ENCODE data around the gene FAM111B.

The FAM111B gene

DNA sequence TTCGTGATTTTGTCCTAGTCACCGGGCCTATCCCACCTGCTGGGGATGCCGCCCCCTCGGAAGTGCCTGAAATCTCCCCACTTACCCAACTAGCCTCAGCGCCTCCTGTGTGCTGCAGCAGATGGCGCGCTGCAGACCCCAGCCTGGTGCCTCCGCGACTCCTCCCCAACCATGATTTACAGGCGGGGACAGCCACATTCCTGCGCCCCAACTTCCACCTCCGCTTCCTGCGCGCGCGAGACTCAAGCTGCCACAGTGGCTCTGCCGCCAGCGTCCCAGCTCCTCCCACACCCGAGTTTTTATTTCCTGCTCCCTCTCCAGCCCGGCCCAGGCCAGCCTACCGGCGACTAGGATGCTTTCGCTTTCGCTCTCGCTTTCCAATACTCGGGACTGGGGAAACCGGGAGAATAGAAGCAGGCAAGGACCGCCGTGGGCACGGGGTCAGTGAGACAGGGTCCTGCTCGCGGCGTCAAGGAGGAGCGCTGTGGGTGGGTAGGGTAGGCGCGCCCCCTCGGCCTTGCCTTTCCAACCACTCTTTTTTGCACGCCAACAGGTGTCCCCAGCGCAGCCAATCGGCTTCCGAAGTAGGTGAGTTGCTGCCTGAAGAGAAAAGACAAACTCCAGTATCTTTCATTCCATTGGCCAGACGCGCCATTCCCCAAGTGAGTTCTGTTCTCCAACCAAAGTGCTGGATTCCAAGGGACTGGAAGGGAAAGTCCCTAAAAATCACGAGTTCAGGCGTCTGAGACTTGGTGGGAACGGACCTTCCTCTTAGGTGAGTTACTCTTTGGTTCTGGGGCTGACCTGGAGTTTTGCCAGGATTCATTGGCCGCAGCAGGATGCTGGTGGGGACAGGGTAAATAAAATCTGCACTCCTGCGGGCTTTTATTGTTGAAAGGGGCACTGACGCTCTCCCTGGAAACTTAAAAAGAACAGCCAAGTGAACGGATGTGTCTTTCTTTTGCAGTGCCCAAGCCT lies 35.8 kb downstream of the FAM111B start, which contains the start of gene FAM111A:
Gene FAM111A, plus strand, starts transcription at position 327 of the 978 bp plus-strand sequence. CDS start 6,017 bp downstream, outside the sequence.
- no peaks in the 10 kb centered on the region for H3K9me3 ChIP-seq (ENCODE audit: insufficient read depth, low read length)
- H3K4me1 ChIP-seq (ENCODE audit: low read length), result peaks cover 23% of the 10 kb centered on the region
- no peaks in the 10 kb centered on the region for H3K27me3 ChIP-seq (ENCODE audit: low read depth, low read length)
- H3K36me3 ChIP-seq (replicated peaks; ENCODE audit: low read depth, low read length), result peaks cover 16% of the 10 kb centered on the region
- H3K4me3 ChIP-seq (ENCODE audit: low read length), result peak within 1 kb of the TSS; percentile 89
- peaks cover 24% of the 10 kb centered on the region for H3K79me2 ChIP-seq (ENCODE audit: low read length)
- H2AFZ ChIP-seq (ENCODE audit: low read depth, low read length), result peak within 1 kb of the TSS; percentile 95
- peak within 1 kb of the TSS; percentile 79 for H3K4me2 ChIP-seq (ENCODE audit: low read length)
- no peaks in the 10 kb centered on the region for H4K20me1 ChIP-seq (ENCODE audit: insufficient read depth, low read length)
- peak within 1 kb of the TSS; percentile 79 for H3K27ac ChIP-seq (ENCODE audit: low read length)
- TF ChIP-seq, protein P1, sequence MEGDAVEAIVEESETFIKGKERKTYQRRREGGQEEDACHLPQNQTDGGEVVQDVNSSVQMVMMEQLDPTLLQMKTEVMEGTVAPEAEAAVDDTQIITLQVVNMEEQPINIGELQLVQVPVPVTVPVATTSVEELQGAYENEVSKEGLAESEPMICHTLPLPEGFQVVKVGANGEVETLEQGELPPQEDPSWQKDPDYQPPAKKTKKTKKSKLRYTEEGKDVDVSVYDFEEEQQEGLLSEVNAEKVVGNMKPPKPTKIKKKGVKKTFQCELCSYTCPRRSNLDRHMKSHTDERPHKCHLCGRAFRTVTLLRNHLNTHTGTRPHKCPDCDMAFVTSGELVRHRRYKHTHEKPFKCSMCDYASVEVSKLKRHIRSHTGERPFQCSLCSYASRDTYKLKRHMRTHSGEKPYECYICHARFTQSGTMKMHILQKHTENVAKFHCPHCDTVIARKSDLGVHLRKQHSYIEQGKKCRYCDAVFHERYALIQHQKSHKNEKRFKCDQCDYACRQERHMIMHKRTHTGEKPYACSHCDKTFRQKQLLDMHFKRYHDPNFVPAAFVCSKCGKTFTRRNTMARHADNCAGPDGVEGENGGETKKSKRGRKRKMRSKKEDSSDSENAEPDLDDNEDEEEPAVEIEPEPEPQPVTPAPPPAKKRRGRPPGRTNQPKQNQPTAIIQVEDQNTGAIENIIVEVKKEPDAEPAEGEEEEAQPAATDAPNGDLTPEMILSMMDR (IDR thresholded peaks at IDR 0.05; ENCODE audit: low read depth, low read length), result peak; percentile 66
- TF ChIP-seq EZH2phosphoT487 (IDR thresholded peaks at IDR 0.05; ENCODE audit: low read depth), result no peak
- H3K9ac ChIP-seq (ENCODE audit: low read length), result peak within 1 kb of the TSS; percentile 85

DNA sequence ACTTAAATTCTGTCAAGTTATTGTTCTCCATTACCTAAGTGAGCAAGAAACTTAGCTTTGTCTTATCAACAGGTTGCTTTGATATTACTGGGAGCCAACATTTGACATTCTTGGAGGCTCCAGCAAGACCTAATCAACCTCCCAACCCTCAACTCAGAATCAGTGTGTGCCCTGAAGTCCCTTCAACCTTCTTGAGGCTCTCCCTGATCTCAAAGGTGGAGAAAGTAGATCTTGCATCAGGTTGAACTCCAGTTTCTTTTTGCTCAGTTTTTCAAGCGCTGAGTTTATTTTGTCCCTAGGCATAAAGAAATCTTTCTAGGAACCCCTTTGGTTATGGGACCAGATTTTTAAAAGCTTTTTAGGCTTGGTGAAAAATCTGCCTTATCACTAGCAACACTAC lies 37.1 kb downstream of the FAM111B start:
- Histone ChIP-seq H3K27me3 (ENCODE audit: low read depth, low read length) (no peaks in the 10 kb centered on the region), H3K4me1 (ENCODE audit: low read length) (peaks cover 23% of the 10 kb centered on the region), H2AFZ (ENCODE audit: low read depth, low read length) (peak overlapping the region; percentile 91), H3K9me3 (ENCODE audit: insufficient read depth, low read length) (no peaks in the 10 kb centered on the region), H3K36me3 (replicated peaks; ENCODE audit: low read depth, low read length) (peaks cover 27% of the 10 kb centered on the region), H4K20me1 (ENCODE audit: insufficient read depth, low read length) (no peaks in the 10 kb centered on the region), H3K9ac (ENCODE audit: low read length) (peak overlapping the region; percentile 85), H3K4me3 (ENCODE audit: low read length) (peak overlapping the region; percentile 89), H3K79me2 (ENCODE audit: low read length) (peaks cover 24% of the 10 kb centered on the region), H3K27ac (ENCODE audit: low read length) (peak overlapping the region; percentile 79), H3K4me2 (ENCODE audit: low read length) (peak overlapping the region; percentile 79)
- TF ChIP-seq, protein P1 (IDR thresholded peaks at IDR 0.05; ENCODE audit: low read depth, low read length), result no peak
- TF ChIP-seq EZH2phosphoT487 (IDR thresholded peaks at IDR 0.05; ENCODE audit: low read depth), result no peak

DNA sequence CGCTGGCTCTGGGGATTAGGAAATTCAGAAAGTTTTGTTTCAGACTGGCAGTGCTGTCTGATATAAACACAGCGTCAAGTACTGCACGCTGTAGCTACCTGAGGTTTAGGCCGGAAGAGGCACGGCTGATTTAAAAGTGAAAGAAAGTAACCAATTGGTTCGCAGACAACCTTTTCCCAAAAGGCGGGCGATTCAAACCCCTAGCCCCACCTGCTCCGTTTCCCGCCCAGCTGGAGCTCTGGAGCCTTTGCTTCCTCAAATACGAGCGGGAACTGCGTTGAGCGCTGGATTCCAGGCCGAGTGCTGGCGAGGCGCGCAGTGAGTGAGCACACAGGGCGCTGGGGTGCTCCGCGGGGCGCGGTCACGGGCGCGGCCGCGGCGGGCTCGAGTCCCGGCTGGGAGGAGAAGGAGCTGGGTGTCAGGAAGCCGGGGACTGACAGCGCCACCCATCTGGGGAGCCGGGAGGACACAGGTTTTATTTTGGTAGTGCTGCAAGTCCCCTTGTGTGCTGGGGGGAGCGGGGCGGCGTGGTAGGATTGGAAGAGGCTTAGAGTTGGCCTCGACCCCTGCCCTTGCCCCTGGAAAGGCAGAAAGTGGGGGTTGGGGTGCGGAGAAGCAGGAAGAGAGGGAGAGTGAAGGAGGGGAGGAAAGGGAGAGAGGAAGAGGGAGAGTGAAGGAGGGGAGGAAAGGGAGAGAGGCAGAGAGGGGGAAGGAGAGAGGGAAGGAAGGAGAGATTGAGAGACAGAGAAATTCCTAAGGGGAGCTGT lies 37.7 kb downstream of the FAM111B start:
- TF ChIP-seq EZH2phosphoT487 (IDR thresholded peaks at IDR 0.05; ENCODE audit: low read depth), result no peak
- TF ChIP-seq, protein P1 (IDR thresholded peaks at IDR 0.05; ENCODE audit: low read depth, low read length), result peak; percentile 40; the same call in 1 of the 2 replicates
- peaks cover 24% of the 10 kb centered on the region for H3K79me2 ChIP-seq (ENCODE audit: low read length)
- peaks cover 23% of the 10 kb centered on the region for H3K4me1 ChIP-seq (ENCODE audit: low read length)
- peak overlapping the region; percentile 89 for H3K4me3 ChIP-seq (ENCODE audit: low read length)
- H2AFZ ChIP-seq (ENCODE audit: low read depth, low read length), result peak overlapping the region; percentile 91
- no peaks in the 10 kb centered on the region for H3K27me3 ChIP-seq (ENCODE audit: low read depth, low read length)
- peak overlapping the region; percentile 79 for H3K4me2 ChIP-seq (ENCODE audit: low read length)
- no peaks in the 10 kb centered on the region for H4K20me1 ChIP-seq (ENCODE audit: insufficient read depth, low read length)
- H3K9me3 ChIP-seq (ENCODE audit: insufficient read depth, low read length), result no peaks in the 10 kb centered on the region
- peaks cover 31% of the 10 kb centered on the region for H3K36me3 ChIP-seq (replicated peaks; ENCODE audit: low read depth, low read length)
- peak overlapping the region; percentile 79 for H3K27ac ChIP-seq (ENCODE audit: low read length)
- H3K9ac ChIP-seq (ENCODE audit: low read length), result peak overlapping the region; percentile 85

Measured in OCI-LY3 (cell line).